Measurements from ENCODE around the gene DOLPP1. TPM values are rescaled to one million over a fixed set of nuclear protein-coding genes. Genes with fewer than 3 reads are reported as not detected.

Gene DOLPP1
- total RNA-seq, 1 experiment from 2014 or later = 27.3 TPM

DNA sequence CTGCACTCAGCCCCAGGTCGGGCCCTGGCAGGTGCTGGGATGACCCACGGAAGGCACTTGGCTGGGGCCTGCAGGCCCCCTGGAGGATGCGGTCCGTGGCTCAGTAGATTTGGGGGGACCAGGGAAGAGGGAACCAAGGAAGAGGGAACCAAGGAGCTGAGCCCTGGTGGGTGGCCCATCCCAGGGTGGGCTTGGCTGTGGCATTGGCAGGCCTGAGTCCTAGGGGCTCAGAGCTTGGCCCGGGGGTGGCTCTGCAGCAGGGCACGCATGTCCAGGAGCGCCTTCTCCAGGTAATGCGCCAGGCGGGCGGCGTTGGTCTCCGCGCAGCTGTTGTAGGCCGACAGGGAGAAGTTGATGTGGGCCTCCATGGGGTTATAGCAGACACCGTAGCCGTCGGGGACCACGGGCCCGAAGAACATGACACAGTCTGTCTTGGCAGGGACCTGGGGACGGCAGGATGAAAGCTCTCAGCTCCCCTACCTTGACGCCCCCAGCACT is 14.3 kb downstream of the DOLPP1 start:
- Histone ChIP-seq H2AFZ (ENCODE audit: low read length) (no peak overlapping the region), H3K9ac (ENCODE audit: low read length) (no peak overlapping the region), H3K4me3 (ENCODE audit: low read length) (no peak overlapping the region), H3K27ac (ENCODE audit: low read length) (no peak overlapping the region), H3K27me3 (ENCODE audit: low read length) (no peaks in the 10 kb centered on the region), H3K79me2 (ENCODE audit: low read length) (no peaks in the 10 kb centered on the region), H4K20me1 (ENCODE audit: low read length) (no peaks in the 10 kb centered on the region), H3K9me2 (replicated peaks; ENCODE audit: low read length) (no peaks in the 10 kb centered on the region), H3K4me1 (ENCODE audit: insufficient read depth, low read length) (no peaks in the 10 kb centered on the region), H3K4me2 (ENCODE audit: low read length) (no peak overlapping the region), H3K36me3 (ENCODE audit: low read depth, low read length) (no peaks in the 10 kb centered on the region), H3K9me3 (ENCODE audit: low read length) (no peaks in the 10 kb centered on the region), H3F3A (ENCODE audit: low read length, unreplicated experiment) (no peaks in the 10 kb centered on the region)
- POLR2A ChIA-PET (ENCODE audit: unreplicated experiment) = no interaction called here
- BruUV-seq (replicated peaks) = no TSS peak
- intact Hi-C loops (cut with micrococcal nuclease) = no loop called here
- DNase-seq = no peak
- ATAC-seq = no peak
- TF ChIP-seq, protein P1, sequence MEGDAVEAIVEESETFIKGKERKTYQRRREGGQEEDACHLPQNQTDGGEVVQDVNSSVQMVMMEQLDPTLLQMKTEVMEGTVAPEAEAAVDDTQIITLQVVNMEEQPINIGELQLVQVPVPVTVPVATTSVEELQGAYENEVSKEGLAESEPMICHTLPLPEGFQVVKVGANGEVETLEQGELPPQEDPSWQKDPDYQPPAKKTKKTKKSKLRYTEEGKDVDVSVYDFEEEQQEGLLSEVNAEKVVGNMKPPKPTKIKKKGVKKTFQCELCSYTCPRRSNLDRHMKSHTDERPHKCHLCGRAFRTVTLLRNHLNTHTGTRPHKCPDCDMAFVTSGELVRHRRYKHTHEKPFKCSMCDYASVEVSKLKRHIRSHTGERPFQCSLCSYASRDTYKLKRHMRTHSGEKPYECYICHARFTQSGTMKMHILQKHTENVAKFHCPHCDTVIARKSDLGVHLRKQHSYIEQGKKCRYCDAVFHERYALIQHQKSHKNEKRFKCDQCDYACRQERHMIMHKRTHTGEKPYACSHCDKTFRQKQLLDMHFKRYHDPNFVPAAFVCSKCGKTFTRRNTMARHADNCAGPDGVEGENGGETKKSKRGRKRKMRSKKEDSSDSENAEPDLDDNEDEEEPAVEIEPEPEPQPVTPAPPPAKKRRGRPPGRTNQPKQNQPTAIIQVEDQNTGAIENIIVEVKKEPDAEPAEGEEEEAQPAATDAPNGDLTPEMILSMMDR (conservative IDR thresholded peaks at IDR 0.05; ENCODE audit: low read depth, low read length) = no peak
- TF ChIP-seq EZH2phosphoT487 (IDR thresholded peaks at IDR 0.05; ENCODE audit: borderline replicate concordance, low read length) = no peak
- TF ChIP-seq EZH2 (IDR thresholded peaks at IDR 0.05; ENCODE audit: low read length, unreplicated experiment) = no peak
- CTCF ChIA-PET = no interaction called here

DNA sequence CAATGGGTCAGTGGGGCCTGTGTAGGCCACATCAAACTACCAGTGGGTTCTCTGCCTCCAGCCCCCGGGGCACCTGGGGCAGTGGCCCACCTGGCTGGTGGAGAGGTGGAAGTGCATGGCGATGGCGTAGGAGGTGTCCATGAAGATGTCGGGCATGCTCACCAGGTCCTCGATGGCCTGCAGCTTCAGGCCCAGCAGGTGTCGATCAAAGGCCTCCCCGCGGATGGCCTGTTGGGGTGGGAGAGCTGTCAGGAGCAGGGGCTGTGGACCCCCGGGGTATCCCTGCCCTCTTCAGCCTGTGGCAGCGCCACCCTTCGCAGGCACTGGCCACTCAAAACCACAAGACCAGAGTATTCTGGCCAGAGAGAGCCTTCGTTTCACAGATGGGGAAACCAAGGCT is 15.0 kb downstream of the DOLPP1 start:
- ATAC-seq (no peak), DNase-seq (no peak)
- POLR2A ChIA-PET (ENCODE audit: unreplicated experiment) = no interaction called here
- Histone ChIP-seq H3K4me3 (ENCODE audit: low read length) (no peak overlapping the region), H3F3A (ENCODE audit: low read length, unreplicated experiment) (no peaks in the 10 kb centered on the region), H3K4me2 (ENCODE audit: low read length) (no peak overlapping the region), H3K36me3 (ENCODE audit: low read depth, low read length) (no peaks in the 10 kb centered on the region), H3K9me3 (ENCODE audit: low read length) (no peaks in the 10 kb centered on the region), H3K27me3 (ENCODE audit: low read length) (no peaks in the 10 kb centered on the region), H3K79me2 (ENCODE audit: low read length) (no peaks in the 10 kb centered on the region), H3K9ac (ENCODE audit: low read length) (no peak overlapping the region), H3K9me2 (replicated peaks; ENCODE audit: low read length) (no peaks in the 10 kb centered on the region), H3K27ac (ENCODE audit: low read length) (no peak overlapping the region), H4K20me1 (ENCODE audit: low read length) (no peaks in the 10 kb centered on the region), H3K4me1 (ENCODE audit: insufficient read depth, low read length) (no peaks in the 10 kb centered on the region), H2AFZ (ENCODE audit: low read length) (no peak overlapping the region)
- intact Hi-C loops (cut with micrococcal nuclease) = no loop called here
- CTCF ChIA-PET = no interaction called here
- no TSS peak for BruUV-seq (replicated peaks)
- TF ChIP-seq, protein P1 (conservative IDR thresholded peaks at IDR 0.05; ENCODE audit: low read depth, low read length) = no peak
- TF ChIP-seq EZH2 (IDR thresholded peaks at IDR 0.05; ENCODE audit: low read length, unreplicated experiment) (no peak), EZH2phosphoT487 (IDR thresholded peaks at IDR 0.05; ENCODE audit: borderline replicate concordance, low read length) (no peak)

DNA sequence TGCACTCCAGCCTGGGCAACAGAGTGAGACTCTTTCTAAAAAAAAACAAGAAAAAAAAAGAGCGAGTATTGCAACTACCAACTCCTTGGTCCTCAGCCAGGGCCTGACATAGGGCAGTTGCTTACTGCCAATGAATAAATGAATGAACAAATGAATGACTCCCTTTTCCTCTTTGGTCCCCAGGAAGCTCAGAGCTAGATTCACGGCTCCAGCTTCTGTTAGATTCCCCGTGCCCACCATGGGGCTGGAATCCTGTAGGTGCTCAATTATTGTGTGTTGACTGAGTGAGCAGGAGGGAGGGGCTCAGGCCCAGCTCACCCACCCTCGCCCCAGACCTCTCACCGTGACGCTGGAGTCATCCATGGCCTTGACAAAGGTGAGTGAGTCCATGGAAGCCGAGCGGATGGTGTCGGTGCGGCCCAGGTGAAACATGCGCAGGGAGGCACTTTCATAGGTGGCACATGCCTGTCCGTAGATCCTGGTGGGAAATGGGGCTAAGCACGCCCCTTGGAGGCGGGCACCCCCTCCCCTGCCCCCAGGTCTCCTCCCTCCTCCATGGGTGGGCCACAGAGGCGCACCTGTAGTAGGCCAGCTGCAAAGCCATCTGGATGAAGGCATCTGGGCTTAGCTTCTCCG is 16.9 kb downstream of the DOLPP1 start:
- intact Hi-C loops (cut with micrococcal nuclease) = no loop called here
- Histone ChIP-seq H4K20me1 (ENCODE audit: low read length) (no peaks in the 10 kb centered on the region), H3K27me3 (ENCODE audit: low read length) (no peaks in the 10 kb centered on the region), H3K79me2 (ENCODE audit: low read length) (no peaks in the 10 kb centered on the region), H3K9me3 (ENCODE audit: low read length) (no peaks in the 10 kb centered on the region), H3F3A (ENCODE audit: low read length, unreplicated experiment) (no peaks in the 10 kb centered on the region), H2AFZ (ENCODE audit: low read length) (no peak overlapping the region), H3K9ac (ENCODE audit: low read length) (no peak overlapping the region), H3K4me2 (ENCODE audit: low read length) (no peak overlapping the region), H3K36me3 (ENCODE audit: low read depth, low read length) (no peaks in the 10 kb centered on the region), H3K9me2 (replicated peaks; ENCODE audit: low read length) (no peaks in the 10 kb centered on the region), H3K4me1 (ENCODE audit: insufficient read depth, low read length) (no peaks in the 10 kb centered on the region), H3K4me3 (ENCODE audit: low read length) (no peak overlapping the region), H3K27ac (ENCODE audit: low read length) (no peak overlapping the region)
- POLR2A ChIA-PET (ENCODE audit: unreplicated experiment) = no interaction called here
- TF ChIP-seq EZH2 (IDR thresholded peaks at IDR 0.05; ENCODE audit: low read length, unreplicated experiment) = no peak
- no peak for TF ChIP-seq EZH2phosphoT487 (IDR thresholded peaks at IDR 0.05; ENCODE audit: borderline replicate concordance, low read length)
- TF ChIP-seq, protein P1 (conservative IDR thresholded peaks at IDR 0.05; ENCODE audit: low read depth, low read length) = no peak
- no peak for ATAC-seq
- CTCF ChIA-PET = no interaction called here
- DNase-seq = no peak
- BruUV-seq (replicated peaks) = no TSS peak

Data from PC-3 (cell line).